Skeletal muscle tissue (tissue), 4 donors: Measurements from ENCODE around the gene KCNIP3. TPM values are rescaled to one million over a fixed set of nuclear protein-coding genes. Genes with fewer than 3 reads are reported as not detected.

Source experiments
- H3K27ac ChIP-seq: one replicate; pipeline ENCODE4 v1.7.0; 2013; ENCODE audit warnings: mild to moderate bottlenecking, low read depth, low read length, inconsistent platforms
- H3K27me3 ChIP-seq, 3 donors: one replicate each; pipeline ENCODE4 v1.7.0; 2013; ENCODE audit warnings: low read length in 3 of 3; ENCODE audit not compliant: control insufficient read depth in 3 of 3, insufficient read depth in 3 of 3
- H3K36me3 ChIP-seq, 3 donors: one replicate each; pipeline ENCODE4 v1.7.0; 2013; ENCODE audit warnings: low read length in 3 of 3; ENCODE audit not compliant: control insufficient read depth in 3 of 3, insufficient read depth in 3 of 3
- H3K4me1 ChIP-seq, 3 donors: one replicate each; pipeline ENCODE4 v1.7.0; 2013; ENCODE audit warnings: low read length in 3 of 3, mild to moderate bottlenecking in 3 of 3; ENCODE audit not compliant: control insufficient read depth in 3 of 3, insufficient read depth in 3 of 3
- H3K4me3 ChIP-seq, 3 donors: one replicate each; pipeline ENCODE4 v1.7.0; 2013; ENCODE audit warnings: low read length in 3 of 3
- H3K9ac ChIP-seq, 3 donors: one replicate each; pipeline ENCODE4 v1.7.0; 2013; ENCODE audit warnings: low read length in 3 of 3, mild to moderate bottlenecking in 3 of 3, moderate library complexity in 2 of 3, low read depth in 1 of 3
- H3K9me3 ChIP-seq, 3 donors: one replicate each; pipeline ENCODE4 v1.7.0; 2013; ENCODE audit warnings: low read length in 3 of 3; ENCODE audit not compliant: control insufficient read depth in 3 of 3
- total RNA-seq: library from RNA; depleted of rRNA; stranded (reverse); fragments of >200 nt; gene quantifications from one replicate; pipeline ENCODE4 v1.2.3, GENCODE V29; 2014
- donor health status: Osteomylitis.

KCNIP3 gene
- total RNA-seq, 1 donor from 2014 or later, result 2.1 TPM

- H3K27me3 ChIP-seq, result peaks cover 0 to 4% (median 0%) of the 10 kb centered on the region in 3 donors
- no peak overlapping the region for H3K9ac ChIP-seq
- H3K27ac ChIP-seq, result no peak overlapping the region
- H3K4me3 ChIP-seq, result no peak overlapping the region
- H3K36me3 ChIP-seq, result no peaks in the 10 kb centered on the region
- no peaks in the 10 kb centered on the region for H3K4me1 ChIP-seq
- H3K9me3 ChIP-seq, result no peaks in the 10 kb centered on the region
These were observed 30.7 kb downstream of the KCNIP3 start for GRCh38 chr2:95327861-95328260.

- Histone ChIP-seq H3K9ac (no peak overlapping the region), H3K27me3 (peaks cover 0 to 4% (median 0%) of the 10 kb centered on the region in 3 donors), H3K4me3 (no peak overlapping the region), H3K4me1 (no peaks in the 10 kb centered on the region), H3K36me3 (no peaks in the 10 kb centered on the region), H3K27ac (no peak overlapping the region), H3K9me3 (no peaks in the 10 kb centered on the region)
These were observed 31.4 kb downstream of the KCNIP3 start for GRCh38 chr2:95328358-95329125.

GRCh38 chr2:95329401-95329800 lies 32.3 kb downstream of the KCNIP3 start:
- peaks cover 0 to 6% (median 4%) of the 10 kb centered on the region in 3 donors for H3K4me1 ChIP-seq
- H3K4me3 ChIP-seq, result no peak overlapping the region
- H3K36me3 ChIP-seq, result no peaks in the 10 kb centered on the region
- peaks cover 0 to 4% (median 0%) of the 10 kb centered on the region in 3 donors for H3K27me3 ChIP-seq
- H3K9ac ChIP-seq, result no peak overlapping the region
- no peak overlapping the region for H3K27ac ChIP-seq
- H3K9me3 ChIP-seq, result no peaks in the 10 kb centered on the region

GRCh38 chr2:95329891-95330793 lies 33.0 kb downstream of the KCNIP3 start:
- peaks cover 0 to 4% (median 0%) of the 10 kb centered on the region in 3 donors for H3K27me3 ChIP-seq
- no peak overlapping the region for H3K4me3 ChIP-seq
- H3K9me3 ChIP-seq, result no peaks in the 10 kb centered on the region
- H3K27ac ChIP-seq, result no peak overlapping the region
- peaks cover 0 to 12% (median 4%) of the 10 kb centered on the region in 3 donors for H3K4me1 ChIP-seq
- H3K36me3 ChIP-seq, result no peaks in the 10 kb centered on the region
- no peak overlapping the region for H3K9ac ChIP-seq

GRCh38 chr2:95330794-95331338 lies 33.7 kb downstream of the KCNIP3 start:
- peaks cover 0 to 12% (median 4%) of the 10 kb centered on the region in 3 donors for H3K4me1 ChIP-seq
- H3K9me3 ChIP-seq, result no peaks in the 10 kb centered on the region
- peaks cover 0 to 4% (median 0%) of the 10 kb centered on the region in 3 donors for H3K27me3 ChIP-seq
- no peaks in the 10 kb centered on the region for H3K36me3 ChIP-seq
- no peak overlapping the region for H3K9ac ChIP-seq
- H3K27ac ChIP-seq, result no peak overlapping the region
- H3K4me3 ChIP-seq, result no peak overlapping the region

- H3K27ac ChIP-seq, result no peak overlapping the region
- no peaks in the 10 kb centered on the region for H3K9me3 ChIP-seq
- H3K36me3 ChIP-seq, result no peaks in the 10 kb centered on the region
- H3K4me1 ChIP-seq, result peaks cover 0 to 12% (median 4%) of the 10 kb centered on the region in 3 donors
- H3K4me3 ChIP-seq, result no peak overlapping the region
- H3K9ac ChIP-seq, result no peak overlapping the region
- H3K27me3 ChIP-seq, result peaks cover 0 to 4% (median 0%) of the 10 kb centered on the region in 3 donors
These were observed 34.5 kb downstream of the KCNIP3 start for GRCh38 chr2:95331606-95332005.

GRCh38 chr2:95332036-95332435 lies 34.9 kb downstream of the KCNIP3 start:
- Histone ChIP-seq H3K4me1 (peaks cover 0 to 12% (median 4%) of the 10 kb centered on the region in 3 donors), H3K27me3 (peaks cover 0 to 4% (median 0%) of the 10 kb centered on the region in 3 donors), H3K9ac (no peak overlapping the region), H3K9me3 (no peaks in the 10 kb centered on the region), H3K36me3 (no peaks in the 10 kb centered on the region), H3K27ac (no peak overlapping the region), H3K4me3 (no peak overlapping the region)

GRCh38 chr2:95333056-95333455 lies 35.9 kb downstream of the KCNIP3 start:
- H3K9ac ChIP-seq, result no peak overlapping the region
- no peak overlapping the region for H3K27ac ChIP-seq
- peaks cover 0 to 12% (median 4%) of the 10 kb centered on the region in 3 donors for H3K4me1 ChIP-seq
- no peaks in the 10 kb centered on the region for H3K36me3 ChIP-seq
- no peaks in the 10 kb centered on the region for H3K9me3 ChIP-seq
- no peak overlapping the region for H3K4me3 ChIP-seq
- H3K27me3 ChIP-seq, result peaks cover 0 to 4% (median 2%) of the 10 kb centered on the region in 3 donors

GRCh38 chr2:95333888-95334338 lies 36.8 kb downstream of the KCNIP3 start:
- Histone ChIP-seq H3K4me3 (no peak overlapping the region), H3K9ac (no peak overlapping the region), H3K27me3 (peaks cover 0 to 5% (median 0%) of the 10 kb centered on the region in 3 donors), H3K27ac (no peak overlapping the region), H3K4me1 (peaks cover 0 to 12% (median 4%) of the 10 kb centered on the region in 3 donors), H3K9me3 (no peaks in the 10 kb centered on the region), H3K36me3 (no peaks in the 10 kb centered on the region)
